IMR-90 (cell line): ENCODE data around the gene ZSCAN5A. TPM values are rescaled to one million over a fixed set of nuclear protein-coding genes. Genes with fewer than 3 reads are reported as not detected.

Experiments used
- ATAC-seq: fragments of 200-7000 bp; cut with Tn5 transposase; 2 replicates; pipeline ENCODE4 v1.9.1; 2020; ENCODE audit warnings: low read depth, mild to moderate bottlenecking, moderate library complexity
- BruUV-seq: library from RNA; stranded (reverse); fragments of 400-500 nt; replicated peaks from 2 replicates; lab custom pipeline; 2021; lab: Mats Ljungman, UMichigan
- CTCF ChIA-PET: fragments of 300-600 bp; formaldehyde crosslinking; extraction: SDS; loops from one replicate; lab custom pipeline; 2021; ENCODE audit warnings: antibody characterized with exemption; lab: Yijun Ruan, JAX
- POLR2A ChIA-PET: fragments of 300-600 bp; sonication (Branson Sonifier 250); formaldehyde crosslinking; loops from one replicate; lab custom pipeline; 2022; ENCODE audit warnings: antibody characterized with exemption; ENCODE audit not compliant: unreplicated experiment; lab: Charles Lee
- DNase-seq: peaks from one replicate; pipeline ENCODE4 v3.0.0; 2013
- H2AFZ ChIP-seq: replicated peaks from 2 replicates; pipeline ENCODE3; 2013; ENCODE audit warnings: low read length, mild to moderate bottlenecking; ENCODE audit not compliant: poor library complexity
- H2AK5ac ChIP-seq: 2 replicates; pipeline ENCODE4 v1.6.1; 2013; ENCODE audit warnings: low read depth, low read length, inconsistent platforms
- H2AK9ac ChIP-seq: replicated peaks from 2 replicates; pipeline ENCODE3; 2013; ENCODE audit warnings: mild to moderate bottlenecking, low read depth, low read length, moderate library complexity; ENCODE audit not compliant: poor library complexity
- H2BK120ac ChIP-seq: 2 replicates; pipeline ENCODE4 v1.6.1; 2013; ENCODE audit warnings: low read depth, low read length, inconsistent platforms
- H2BK15ac ChIP-seq: 3 replicates; pipeline ENCODE4 v1.6.1; 2013; ENCODE audit warnings: low read depth, low read length, inconsistent platforms
- H2BK20ac ChIP-seq: 2 replicates; pipeline ENCODE4 v1.6.1; 2013; ENCODE audit warnings: low read depth, mild to moderate bottlenecking, inconsistent platforms, low read length, moderate library complexity
- H2BK5ac ChIP-seq: 2 replicates; pipeline ENCODE4 v1.6.1; 2013; ENCODE audit warnings: mild to moderate bottlenecking, low read depth, low read length, inconsistent platforms; ENCODE audit not compliant: poor library complexity, severe bottlenecking
- H3K14ac ChIP-seq: replicated peaks from 2 replicates; pipeline ENCODE4 v1.6.1; 2013; ENCODE audit warnings: low read depth, low read length, inconsistent platforms
- H3K18ac ChIP-seq: 2 replicates; pipeline ENCODE4 v1.6.1; 2013; ENCODE audit warnings: low read depth, low read length, control low read depth
- H3K23ac ChIP-seq: 2 replicates; pipeline ENCODE4 v1.6.1; 2013; ENCODE audit warnings: low read depth, low read length, inconsistent platforms
- H3K27ac ChIP-seq: 2 replicates; pipeline ENCODE4 v1.5.1; 2013; ENCODE audit warnings: mild to moderate bottlenecking, control low read depth, low read length; ENCODE audit not compliant: insufficient read depth
- H3K27me3 ChIP-seq: 2 replicates; pipeline ENCODE4 v1.6.1; 2013; ENCODE audit warnings: low read length; ENCODE audit not compliant: control insufficient read depth, insufficient read depth
- H3K36me3 ChIP-seq: 2 replicates; pipeline ENCODE4 v1.6.1; 2013; ENCODE audit warnings: low read length, mixed read lengths; ENCODE audit not compliant: control insufficient read depth, insufficient read depth
- H3K4ac ChIP-seq: 2 replicates; pipeline ENCODE4 v1.6.1; 2013; ENCODE audit warnings: low read depth, low read length, inconsistent platforms
- H3K4me1 ChIP-seq: 2 replicates; pipeline ENCODE4 v1.6.1; 2013; ENCODE audit warnings: low read length, mixed read lengths; ENCODE audit not compliant: control insufficient read depth, insufficient read depth
- H3K4me2 ChIP-seq: 2 replicates; pipeline ENCODE4 v1.6.1; 2013; ENCODE audit warnings: low read depth, mild to moderate bottlenecking, control low read depth, low read length, moderate library complexity
- H3K4me3 ChIP-seq: 2 replicates; pipeline ENCODE4 v1.5.1; 2013; ENCODE audit warnings: low read depth, mild to moderate bottlenecking, control low read depth, low read length, moderate library complexity; ENCODE audit not compliant: insufficient read depth
- H3K56ac ChIP-seq: 2 replicates; pipeline ENCODE4 v1.6.1; 2013; ENCODE audit warnings: low read length, inconsistent platforms; ENCODE audit not compliant: insufficient read depth; ENCODE audit errors: extremely low read depth
- H3K79me1 ChIP-seq, 2 experiments: 2 replicates each; pipeline ENCODE4 v1.6.1; 2013; ENCODE audit warnings: low read length in 2 of 2, inconsistent platforms in 1 of 2, low read depth in 1 of 2
- H3K9ac ChIP-seq: 2 replicates; pipeline ENCODE4 v1.6.1; 2013; ENCODE audit warnings: low read depth, low read length, control low read depth
- H3K9me1 ChIP-seq: 2 replicates; pipeline ENCODE4 v1.6.1; 2013; ENCODE audit warnings: low read length, inconsistent platforms; ENCODE audit not compliant: insufficient read depth
- H3K9me3 ChIP-seq: 2 replicates; pipeline ENCODE4 v1.6.1; 2013; ENCODE audit warnings: low read length; ENCODE audit not compliant: control insufficient read depth, insufficient read depth
- H4K20me1 ChIP-seq: 2 replicates; pipeline ENCODE4 v1.6.1; 2013; ENCODE audit warnings: low read length, inconsistent platforms; ENCODE audit not compliant: insufficient read depth
- H4K5ac ChIP-seq: 2 replicates; pipeline ENCODE4 v1.6.1; 2013; ENCODE audit warnings: mild to moderate bottlenecking, low read depth, low read length, control low read depth
- H4K8ac ChIP-seq, 2 experiments: 2 replicates each; pipeline ENCODE4 v1.6.1; 2013; ENCODE audit warnings: low read depth in 2 of 2, low read length in 2 of 2, control low read depth in 1 of 2, inconsistent platforms in 1 of 2
- H4K91ac ChIP-seq: 2 replicates; pipeline ENCODE4 v1.6.1; 2013; ENCODE audit warnings: low read depth, low read length, inconsistent platforms; ENCODE audit not compliant: insufficient read depth
- CEBPB ChIP-seq: IDR thresholded peaks from 2 replicates; pipeline ENCODE4 v1.6.1; 2012; ENCODE audit warnings: low read depth, low read length, improper control_type of control experiment
- CHD1 ChIP-seq: IDR thresholded peaks from 2 replicates; pipeline ENCODE4 v1.6.1; 2012; ENCODE audit warnings: low read depth, low read length, improper control_type of control experiment
- MAFK ChIP-seq: IDR thresholded peaks from 2 replicates; pipeline ENCODE4 v1.6.1; 2012; ENCODE audit warnings: low read depth, low read length, improper control_type of control experiment
- POLR2A ChIP-seq: IDR thresholded peaks from 2 replicates; pipeline ENCODE4 v1.6.1; 2012; ENCODE audit warnings: mild to moderate bottlenecking, low read depth, low read length
- WGBS, 2 experiments: methylation state at CpG; one replicate each; pipeline versions ENCODE4 v1.1.5 to v1.1.7; 2013; ENCODE audit warnings: missing lambda C conversion rate in 2 of 2; ENCODE audit not compliant: insufficient read length in 1 of 2; ENCODE audit errors: extremely low coverage in 2 of 2; 5-methylcytosine and 5-hydroxymethylcytosine counted together
- dilution Hi-C: fragments of 300-500 bp; cut with HindIII; formaldehyde crosslinking; loops from one replicate; pipeline ENCODE4 v1.14.3; 2018; ENCODE audit warnings: low sequenced_read_pairs; ENCODE audit not compliant: unreplicated experiment
- in situ Hi-C: fragments of 300-500 bp; cut with MboI; formaldehyde crosslinking; loops from 3 replicates; pipeline ENCODE4 v1.14.3; 2019; ENCODE audit warnings: low sequenced_read_pairs, inconsistent platforms, mixed read lengths
- intact Hi-C: fragments of 100-400 bp; cut with micrococcal nuclease; formaldehyde crosslinking; loops from 2 replicates; pipeline ENCODE4 v1.10.0; 2022
- polyA plus RNA-seq, 3 experiments: library from polyadenylated mRNA; depleted of rRNA; stranded (reverse); fragments of >200 nt; gene quantifications; 2 replicates each; pipeline ENCODE4 v1.2.3, GENCODE V29; 2012; ENCODE audit warnings: low replicate concordance in 1 of 3
- total RNA-seq: library from RNA; depleted of rRNA; stranded (reverse); fragments of >200 nt; gene quantifications from 2 replicates; pipeline ENCODE4 v1.2.3, GENCODE V29; 2012
- TF ChIP-seq, protein P1 (sequence below): fragments of 150-350 bp; IDR thresholded peaks from 2 replicates; pipeline ENCODE4 v1.6.1; 2017; ENCODE audit warnings: mild to moderate bottlenecking, antibody characterized with exemption, low read length, low read depth
- TF ChIP-seq, protein P2 (sequence below): fragments of 150-350 bp; IDR thresholded peaks from 2 replicates; pipeline ENCODE4 v1.6.1; 2016; ENCODE audit warnings: low read depth, mild to moderate bottlenecking, low read length, moderate library complexity, borderline replicate concordance

The ZSCAN5A gene
- total and polyA plus RNA-seq, 2 of the 4 experiments (the other 2 are of a cell fraction): 4.3 to 5.0 TPM

GRCh38 chr19:56356944-56357343, 42.3 kb upstream of the ZSCAN5A start:
- H4K20me1 ChIP-seq: no peaks in the 10 kb centered on the region
- no peak overlapping the region for H3K4me2 ChIP-seq
- H2BK120ac ChIP-seq: no peak overlapping the region
- H4K8ac ChIP-seq: no peak overlapping the region
- no peak overlapping the region for H2AFZ ChIP-seq
- dilution Hi-C loops (no loop called here), in situ Hi-C loops (no loop called here), intact Hi-C loops (no loop called here)
- no peaks in the 10 kb centered on the region for H3K4me1 ChIP-seq
- no peak overlapping the region for H2BK15ac ChIP-seq
- peaks cover 4% of the 10 kb centered on the region; the same call in 1 of the 2 replicates for H3K9me3 ChIP-seq
- no peak overlapping the region for H3K14ac ChIP-seq
- ChIA-PET CTCF (no interaction called here), POLR2A (no interaction called here)
- no CpG with 5 or more reads among the region's 2 CpGs for WGBS, 2 experiments
- no peaks in the 10 kb centered on the region for H3K9me1 ChIP-seq
- no peak overlapping the region for H3K18ac ChIP-seq
- no peaks in the 10 kb centered on the region for H3K79me1 ChIP-seq
- H2AK9ac ChIP-seq: no peak overlapping the region
- H3K23ac ChIP-seq: no peak overlapping the region
- H3K4ac ChIP-seq: no peak overlapping the region
- H2AK5ac ChIP-seq: no peak overlapping the region
- H4K91ac ChIP-seq: no peak overlapping the region
- H3K9ac ChIP-seq: no peak overlapping the region
- no peak overlapping the region for H2BK5ac ChIP-seq
- ATAC-seq (no peak), DNase-seq (no peak)
- H3K27me3 ChIP-seq: no peaks in the 10 kb centered on the region
- no peak overlapping the region for H4K5ac ChIP-seq
- no TSS peak for BruUV-seq
- H3K27ac ChIP-seq: no peak overlapping the region
- no peak overlapping the region for H2BK20ac ChIP-seq
- no peak for TF ChIP-seq CHD1
- no peak for TF ChIP-seq POLR2A
- TF ChIP-seq, protein P1, sequence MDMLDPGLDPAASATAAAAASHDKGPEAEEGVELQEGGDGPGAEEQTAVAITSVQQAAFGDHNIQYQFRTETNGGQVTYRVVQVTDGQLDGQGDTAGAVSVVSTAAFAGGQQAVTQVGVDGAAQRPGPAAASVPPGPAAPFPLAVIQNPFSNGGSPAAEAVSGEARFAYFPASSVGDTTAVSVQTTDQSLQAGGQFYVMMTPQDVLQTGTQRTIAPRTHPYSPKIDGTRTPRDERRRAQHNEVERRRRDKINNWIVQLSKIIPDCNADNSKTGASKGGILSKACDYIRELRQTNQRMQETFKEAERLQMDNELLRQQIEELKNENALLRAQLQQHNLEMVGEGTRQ: no peak
- TF ChIP-seq, protein P2, sequence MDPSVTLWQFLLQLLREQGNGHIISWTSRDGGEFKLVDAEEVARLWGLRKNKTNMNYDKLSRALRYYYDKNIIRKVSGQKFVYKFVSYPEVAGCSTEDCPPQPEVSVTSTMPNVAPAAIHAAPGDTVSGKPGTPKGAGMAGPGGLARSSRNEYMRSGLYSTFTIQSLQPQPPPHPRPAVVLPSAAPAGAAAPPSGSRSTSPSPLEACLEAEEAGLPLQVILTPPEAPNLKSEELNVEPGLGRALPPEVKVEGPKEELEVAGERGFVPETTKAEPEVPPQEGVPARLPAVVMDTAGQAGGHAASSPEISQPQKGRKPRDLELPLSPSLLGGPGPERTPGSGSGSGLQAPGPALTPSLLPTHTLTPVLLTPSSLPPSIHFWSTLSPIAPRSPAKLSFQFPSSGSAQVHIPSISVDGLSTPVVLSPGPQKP: no peak
- no peak for TF ChIP-seq MAFK
- TF ChIP-seq CEBPB: no peak
- H3K56ac ChIP-seq: no peak overlapping the region
- no peak overlapping the region for H3K4me3 ChIP-seq
- no peaks in the 10 kb centered on the region for H3K36me3 ChIP-seq
